LNCaP clone FGC (cell line): ENCODE results near the gene MDN1.
"Not testable (repeated sequence)": the region's sequence is repeated elsewhere in the genome, so short reads cannot be mapped to it uniquely, and the experiment has no call there.

Experiments used
- DNase-seq: peaks from one replicate; pipeline ENCODE4 v3.0.0-alpha.2; 2011; ENCODE audit warnings: low read depth
- H3K4me3 ChIP-seq: 2 replicates; pipeline ENCODE4 v1.5.1; 2011; ENCODE audit warnings: mild to moderate bottlenecking, low read depth, low read length, control low read depth
- CTCF ChIP-seq: IDR thresholded peaks from 2 replicates; pipeline ENCODE4 v1.5.1; 2012; ENCODE audit warnings: mild to moderate bottlenecking; ENCODE audit not compliant: control insufficient read depth, insufficient read depth; ENCODE audit errors: extremely low read depth

Gene MDN1

GRCh38 chr6:89793586-89793985, 26.0 kb downstream of the MDN1 start:
- no peak for DNase-seq
- no peak overlapping the region for H3K4me3 ChIP-seq
- no peak for TF ChIP-seq CTCF

- H3K4me3 ChIP-seq: no peak overlapping the region
- TF ChIP-seq CTCF: peak; percentile 39
- no peak for DNase-seq
Measured at GRCh38 chr6:89792881-89793280, 26.7 kb downstream of the MDN1 start.

- DNase-seq: no peak
- no peak for TF ChIP-seq CTCF
Measured at GRCh38 chr6:89790403-89790802, 29.2 kb downstream of the MDN1 start.

GRCh38 chr6:89789980-89790379, 29.6 kb downstream of the MDN1 start:
- no peak overlapping the region for H3K4me3 ChIP-seq
- DNase-seq: no peak
- TF ChIP-seq CTCF: no peak

More at GRCh38 chr6:89790403-89790802, 29.2 kb downstream of the MDN1 start:
- no peak overlapping the region for H3K4me3 ChIP-seq

GRCh38 chr6:89787660-89788328, 31.8 kb downstream of the MDN1 start:
- no peak overlapping the region for H3K4me3 ChIP-seq
- no peak for DNase-seq
- TF ChIP-seq CTCF: no peak

GRCh38 chr6:89786970-89787369, 32.6 kb downstream of the MDN1 start:
- DNase-seq: no peak
- TF ChIP-seq CTCF: no peak
- no peak overlapping the region for H3K4me3 ChIP-seq

GRCh38 chr6:89784838-89785237, 34.8 kb downstream of the MDN1 start:
- H3K4me3 ChIP-seq: no peak overlapping the region
- TF ChIP-seq CTCF: no peak
- DNase-seq: no peak

GRCh38 chr6:89783293-89783692, 36.3 kb downstream of the MDN1 start:
- DNase-seq, H3K4me3 ChIP-seq: not testable (repeated sequence)
